ENCODE data around the gene RUNX2. TPM values are rescaled to one million over a fixed set of nuclear protein-coding genes. Genes with fewer than 3 reads are reported as not detected.
A peak's percentile ranks its signal among the peaks of the same experiment; 100 is the strongest.

The RUNX2 gene
- total and polyA plus RNA-seq, 2 of the 8 experiments (the other 6 are each of a cell fraction or from before 2014, with no cell fraction given), result 0.26 to 1.2 TPM

DNA sequence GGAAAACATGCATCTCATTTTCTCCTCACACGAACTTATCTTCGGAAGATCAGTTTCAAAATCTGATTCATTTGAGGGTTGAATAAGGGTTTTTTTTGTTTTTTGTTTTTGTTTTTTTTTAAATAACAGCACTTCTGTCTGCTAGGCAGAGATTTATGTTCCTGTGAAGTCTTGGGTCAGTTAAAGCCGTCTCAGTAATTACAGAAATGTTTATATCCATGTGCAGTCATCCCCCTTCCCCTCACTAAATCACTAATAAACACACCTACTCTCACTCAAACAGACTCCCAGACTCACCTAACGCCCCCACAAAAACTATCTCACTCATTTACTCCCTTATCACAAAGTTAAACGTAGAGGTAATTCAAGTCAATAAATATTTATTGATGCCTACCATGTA lies 263.8 kb downstream of the RUNX2 start:
- Histone ChIP-seq H2AFZ (ENCODE audit: low read length) (no peak overlapping the region), H3K14ac (ENCODE audit: insufficient read length) (no peak overlapping the region), H3K9me3 (ENCODE audit: insufficient read depth in 2 of 2, low read depth in 1 of 2, low read length in 1 of 2) (no peaks in the 10 kb centered on the region), H2BK20ac (ENCODE audit: low read length) (no peak overlapping the region), H3K56ac (replicated peaks; ENCODE audit: insufficient read length, low read depth, low read length) (no peak overlapping the region), H3K4me3 (ENCODE audit: extremely low read depth in 1 of 4, insufficient read depth in 2 of 4, low read depth in 3 of 4, low read length in 4 of 4) (no peak overlapping the region), H2BK12ac (ENCODE audit: low read depth, low read length) (no peak overlapping the region), H4K91ac (replicated peaks; ENCODE audit: insufficient read length, low read length) (no peak overlapping the region), H3K18ac (ENCODE audit: extremely low read depth, low read length) (no peak overlapping the region), H3K23me2 (ENCODE audit: low read depth, low read length) (no peaks in the 10 kb centered on the region), H3K9ac (replicated peaks in 1 of 4; ENCODE audit: extremely low read depth in 1 of 4, low read depth in 3 of 4, low read length in 3 of 4) (no peak overlapping the region), H2AK5ac (ENCODE audit: low read depth, low read length) (no peak overlapping the region), H3K4me1 (replicated peaks in 1 of 4; ENCODE audit: control insufficient read depth in 3 of 4, insufficient read depth in 4 of 4, low read length in 3 of 4) (no peaks in the 10 kb centered on the region), H2BK120ac (replicated peaks; ENCODE audit: low read depth, low read length) (no peak overlapping the region), H3K27ac (ENCODE audit: low read depth, low read length) (no peak overlapping the region), H2BK5ac (ENCODE audit: low read depth, low read length) (no peak overlapping the region), H4K20me1 (replicated peaks in 1 of 2; ENCODE audit: control insufficient read depth in 1 of 2, insufficient read depth in 2 of 2, low read length in 2 of 2) (no peaks in the 10 kb centered on the region), H2BK15ac (ENCODE audit: low read length) (no peak overlapping the region), H3K27me3 (replicated peaks in 1 of 4; ENCODE audit: control insufficient read depth in 3 of 4, extremely low read depth in 1 of 4, insufficient read depth in 3 of 4, low read length in 3 of 4) (no peaks in the 10 kb centered on the region; a peak in 1 of 7 replicates), H3K23ac (ENCODE audit: insufficient read length) (no peak overlapping the region), H3K4me2 (ENCODE audit: insufficient read depth in 1 of 2, low read depth in 2 of 2, low read length in 2 of 2) (no peak overlapping the region), H4K5ac (ENCODE audit: insufficient read length, low read depth, low read length) (no peak overlapping the region), H3K36me3 (ENCODE audit: control insufficient read depth in 2 of 4, insufficient read depth in 4 of 4, low read length in 3 of 4) (no peaks in the 10 kb centered on the region), H3K4ac (replicated peaks; ENCODE audit: insufficient read length, low read depth, low read length) (no peak overlapping the region), H3K79me1 (ENCODE audit: low read depth, low read length) (no peaks in the 10 kb centered on the region), H3K79me2 (ENCODE audit: control insufficient read depth in 1 of 2, insufficient read depth in 2 of 2, low read length in 2 of 2) (no peaks in the 10 kb centered on the region), H4K8ac (ENCODE audit: extremely low read depth, insufficient read depth, low read length) (no peak overlapping the region)
- ChIA-PET CTCF (ENCODE audit: partially characterized antibody) (interaction anchor here (0.7 kb wide), 1 partner anchor 56 kb away, joined by 3 read pairs; no protein-coding TSS in a partner anchor), POLR2A (ENCODE audit: partially characterized antibody) (interaction anchor here (0.7 kb wide), 1 partner anchor 779 kb away, joined by 3 read pairs; no protein-coding TSS in a partner anchor)
- no peak for FAIRE-seq
- 66 to 100% methylated on average over 1 to 5 of the region's 5 CpGs for WGBS, 2 experiments (ENCODE audit: extremely low coverage in 1 of 2, insufficient coverage in 1 of 2, insufficient read length in 1 of 2, insufficient replicate concordance in 2 of 2, low coverage in 1 of 2, low lambda C conversion rate in 2 of 2, missing lambda C conversion rate in 1 of 2)
- peak in 1 of 2 experiments; percentile 2 for DNase-seq (ENCODE audit: low read depth in 1 of 2, low spot score in 2 of 2)
- no peak for TF ChIP-seq SAP30 (IDR thresholded peaks at IDR 0.05; ENCODE audit: insufficient read depth, insufficient replicate concordance, low read length)
- no peak for TF ChIP-seq RFX5 (IDR thresholded peaks at IDR 0.05; ENCODE audit: borderline replicate concordance, low read depth, low read length)
- no peak for TF ChIP-seq CHD2 (IDR thresholded peaks at IDR 0.05; ENCODE audit: low read length)
- TF ChIP-seq BRCA1 (IDR thresholded peaks at IDR 0.05; ENCODE audit: low read depth, low read length), result no peak
- no peak for TF ChIP-seq CTBP2 (IDR thresholded peaks at IDR 0.05; ENCODE audit: borderline replicate concordance, insufficient read depth, insufficient read length, low read length)
- TF ChIP-seq CTCF (IDR thresholded peaks at IDR 0.05; ENCODE audit: control extremely low read depth in 1 of 3, insufficient read depth in 1 of 3, low read depth in 1 of 3, low read length in 3 of 3), result no peak
- no peak for TF ChIP-seq PHF8 (conservative IDR thresholded peaks at IDR 0.05; ENCODE audit: low read depth, low read length)
- no peak for TF ChIP-seq BACH1 (IDR thresholded peaks at IDR 0.05; ENCODE audit: low read length)
- TF ChIP-seq CHD1 (IDR thresholded peaks at IDR 0.05; ENCODE audit: low read depth, low read length), result no peak
- TF ChIP-seq POLR2A (IDR thresholded peaks at IDR 0.05; ENCODE audit: control extremely low read depth in 1 of 2, low read depth in 2 of 2, low read length in 2 of 2), result no peak
- TF ChIP-seq NRF1 (IDR thresholded peaks at IDR 0.05; ENCODE audit: low read depth, low read length), result no peak
- no peak for TF ChIP-seq GABPA (IDR thresholded peaks at IDR 0.05; ENCODE audit: borderline replicate concordance, insufficient read depth, low read length)

Data from H1 (cell line).